SK-N-SH treated with all-trans-retinoic acid at 6 μM for 48 hours (cell line): ENCODE data around the gene CENPB.
A peak's percentile ranks its signal among the peaks of the same experiment; 100 is the strongest.

Source experiments
- ATAC-seq: fragments of 200-7000 bp; cut with Tn5 transposase; 3 replicates; pipeline ENCODE4 v1.9.1; 2020; ENCODE audit warnings: mild to moderate bottlenecking, moderate library complexity
- ARNTL ChIP-seq: fragments of 450-650 bp; formaldehyde crosslinking; IDR thresholded peaks from 2 replicates; pipeline ENCODE4 v1.5.0; 2020; ENCODE audit warnings: low read depth, mild to moderate bottlenecking, moderate library complexity, borderline replicate concordance
- BACH2 ChIP-seq: fragments of 250-450 bp; sonication (Bioruptor Pico); IDR thresholded peaks from 2 replicates; pipeline ENCODE4 v1.9.0; 2021; ENCODE audit warnings: mild to moderate bottlenecking, borderline replicate concordance
- CSDC2 ChIP-seq: fragments of 250-450 bp; sonication (Bioruptor Pico); IDR thresholded peaks from 2 replicates; pipeline ENCODE4 v1.5.0; 2020; ENCODE audit warnings: mild to moderate bottlenecking, moderate library complexity
- ESRRG ChIP-seq: fragments of 250-450 bp; sonication (Bioruptor Pico); IDR thresholded peaks from 2 replicates; pipeline ENCODE4 v1.6.1; 2021; ENCODE audit warnings: mild to moderate bottlenecking
- GLIS3 ChIP-seq: fragments of 250-450 bp; sonication (Bioruptor Pico); IDR thresholded peaks from 2 replicates; pipeline ENCODE4 v1.5.0; 2020; ENCODE audit warnings: mild to moderate bottlenecking, moderate library complexity
- ISL1 ChIP-seq: fragments of 250-450 bp; sonication (Bioruptor Pico); IDR thresholded peaks from 2 replicates; pipeline ENCODE4 v2.1.2; 2022; ENCODE audit warnings: mild to moderate bottlenecking, moderate library complexity
- OSR1 ChIP-seq: fragments of 250-450 bp; sonication (Bioruptor Pico); IDR thresholded peaks from 2 replicates; pipeline ENCODE4 v1.8.0; 2022; ENCODE audit warnings: moderate library complexity, mild to moderate bottlenecking, inconsistent platforms
- PATZ1 ChIP-seq: fragments of 250-450 bp; sonication (Bioruptor Pico); IDR thresholded peaks from 2 replicates; pipeline ENCODE4 v1.8.0; 2020; ENCODE audit warnings: mild to moderate bottlenecking, moderate library complexity, borderline replicate concordance
- POU6F1 ChIP-seq: fragments of 250-450 bp; sonication (Bioruptor Pico); IDR thresholded peaks from 2 replicates; pipeline ENCODE4 v1.8.0; 2021; ENCODE audit warnings: low read depth, mild to moderate bottlenecking, moderate library complexity, borderline replicate concordance
- PPARA ChIP-seq: fragments of 250-450 bp; sonication (Bioruptor Pico); IDR thresholded peaks from 2 replicates; pipeline ENCODE4 v1.5.0; 2020; ENCODE audit warnings: mild to moderate bottlenecking, borderline replicate concordance
- RARB ChIP-seq: fragments of 250-450 bp; sonication (Bioruptor Pico); IDR thresholded peaks from 2 replicates; pipeline ENCODE4 v1.8.0; 2021; ENCODE audit warnings: mild to moderate bottlenecking, moderate library complexity
- SNAI2 ChIP-seq: fragments of 250-450 bp; sonication (Bioruptor Pico); IDR thresholded peaks from 2 replicates; pipeline ENCODE4 v1.5.0; 2020; ENCODE audit warnings: mild to moderate bottlenecking, moderate library complexity
- TCF4 ChIP-seq: fragments of 250-450 bp; sonication (Bioruptor Pico); IDR thresholded peaks from 2 replicates; pipeline ENCODE4 v1.8.0; 2021; ENCODE audit warnings: mild to moderate bottlenecking, moderate library complexity, borderline replicate concordance
- TOX ChIP-seq: fragments of 250-450 bp; sonication (Bioruptor Pico); IDR thresholded peaks from 2 replicates; pipeline ENCODE4 v1.8.0; 2021; ENCODE audit warnings: mild to moderate bottlenecking, moderate library complexity, borderline replicate concordance
- ZC3H10 ChIP-seq: fragments of 250-450 bp; sonication (Bioruptor Pico); IDR thresholded peaks from 2 replicates; pipeline ENCODE4 v1.5.1; 2021; ENCODE audit warnings: mild to moderate bottlenecking, moderate library complexity
- ZFP3 ChIP-seq: fragments of 250-450 bp; sonication (Bioruptor Pico); IDR thresholded peaks from 2 replicates; pipeline ENCODE4 v1.5.0; 2020; ENCODE audit warnings: mild to moderate bottlenecking, moderate library complexity
- ZFP30 ChIP-seq: fragments of 450-650 bp; formaldehyde crosslinking; IDR thresholded peaks from 2 replicates; pipeline ENCODE4 v1.5.0; 2022; ENCODE audit warnings: mild to moderate bottlenecking, moderate library complexity
- ZNF565 ChIP-seq: fragments of 450-650 bp; formaldehyde crosslinking; conservative IDR thresholded peaks from 2 replicates; pipeline ENCODE4 v1.5.0; 2020; ENCODE audit warnings: low read depth, mild to moderate bottlenecking, moderate library complexity
- ZNF70 ChIP-seq: fragments of 450-650 bp; formaldehyde crosslinking; IDR thresholded peaks from 2 replicates; pipeline ENCODE4 v1.5.0; 2020; ENCODE audit warnings: mild to moderate bottlenecking, moderate library complexity
- ZNF8 ChIP-seq: fragments of 450-650 bp; formaldehyde crosslinking; IDR thresholded peaks from 2 replicates; pipeline ENCODE4 v1.5.0; 2020; ENCODE audit warnings: mild to moderate bottlenecking, moderate library complexity
- TF ChIP-seq, protein P1 (sequence below): fragments of 250-450 bp; sonication (Bioruptor Pico); IDR thresholded peaks from 2 replicates; pipeline ENCODE4 v1.5.1; 2021; ENCODE audit warnings: mild to moderate bottlenecking, moderate library complexity
- TF ChIP-seq, protein P2 (sequence below): fragments of 250-450 bp; sonication (Bioruptor Pico); IDR thresholded peaks from 2 replicates; pipeline ENCODE4 v1.5.1; 2020; ENCODE audit warnings: low read depth, mild to moderate bottlenecking, moderate library complexity

The CENPB gene

DNA sequence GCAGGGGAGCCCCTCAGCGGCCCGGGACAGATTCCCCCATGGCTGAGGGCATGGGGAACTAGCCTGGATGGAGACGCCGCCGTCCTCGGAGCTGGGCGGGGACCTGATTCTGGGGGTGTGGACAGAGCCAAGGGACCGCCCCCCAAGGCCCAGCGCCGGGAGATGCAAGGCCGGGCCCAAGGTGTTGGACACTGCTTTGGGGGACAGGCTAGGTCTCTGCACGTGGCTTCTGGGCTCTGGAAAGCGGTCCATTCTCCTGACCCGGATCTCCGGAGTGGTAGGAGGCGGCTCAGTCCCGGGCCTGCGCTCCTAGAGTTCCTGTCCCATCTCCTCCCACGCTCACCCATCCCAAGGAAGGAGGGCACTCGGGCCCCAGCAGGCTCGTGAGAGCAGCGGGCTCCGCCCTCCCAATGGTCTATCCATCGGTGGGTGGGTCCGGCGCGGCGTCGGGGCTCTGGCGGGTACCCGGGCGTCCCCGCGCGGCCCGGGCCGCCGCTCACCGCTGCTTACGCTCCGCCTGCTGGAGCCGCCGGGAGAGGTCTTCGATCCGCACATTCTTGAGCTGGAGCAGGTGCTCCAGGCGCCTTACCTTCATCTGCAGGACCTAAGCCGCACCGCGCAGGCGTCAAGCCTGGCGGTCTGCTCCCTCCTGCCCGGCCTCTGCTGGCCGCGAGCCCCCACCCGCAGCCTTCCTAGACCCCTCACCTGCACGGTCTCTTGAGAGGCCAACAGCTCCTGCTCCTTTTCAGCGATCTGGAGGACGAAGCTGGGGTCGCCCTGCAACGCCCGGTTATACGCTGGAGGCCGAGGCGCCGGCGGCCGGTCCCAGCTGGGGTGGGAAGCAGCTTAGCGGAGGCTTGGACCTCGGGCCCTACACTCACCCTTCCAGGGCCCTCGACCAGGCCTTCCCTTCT, 8.6 kb downstream of the CENPB start:
- ATAC-seq: peak; percentile 79
- TF ChIP-seq, protein P1, sequence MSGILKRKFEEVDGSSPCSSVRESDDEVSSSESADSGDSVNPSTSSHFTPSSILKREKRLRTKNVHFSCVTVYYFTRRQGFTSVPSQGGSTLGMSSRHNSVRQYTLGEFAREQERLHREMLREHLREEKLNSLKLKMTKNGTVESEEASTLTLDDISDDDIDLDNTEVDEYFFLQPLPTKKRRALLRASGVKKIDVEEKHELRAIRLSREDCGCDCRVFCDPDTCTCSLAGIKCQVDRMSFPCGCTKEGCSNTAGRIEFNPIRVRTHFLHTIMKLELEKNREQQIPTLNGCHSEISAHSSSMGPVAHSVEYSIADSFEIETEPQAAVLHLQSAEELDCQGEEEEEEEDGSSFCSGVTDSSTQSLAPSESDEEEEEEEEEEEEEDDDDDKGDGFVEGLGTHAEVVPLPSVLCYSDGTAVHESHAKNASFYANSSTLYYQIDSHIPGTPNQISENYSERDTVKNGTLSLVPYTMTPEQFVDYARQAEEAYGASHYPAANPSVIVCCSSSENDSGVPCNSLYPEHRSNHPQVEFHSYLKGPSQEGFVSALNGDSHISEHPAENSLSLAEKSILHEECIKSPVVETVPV: no peak
- TF ChIP-seq ZFP3 (CRISPR knock-in tag): no peak
- TF ChIP-seq ISL1: no peak

GRCh38 chr20:3777381-3777715, 9.2 kb downstream of the CENPB start:
- no peak for ATAC-seq
- TF ChIP-seq TCF4 (CRISPR knock-in tag) (no peak), PPARA (CRISPR knock-in tag) (no peak), CSDC2 (CRISPR knock-in tag) (no peak), ZC3H10 (CRISPR knock-in tag) (no peak), BACH2 (CRISPR knock-in tag) (no peak), ZNF70 (no peak), RARB (CRISPR knock-in tag) (no peak), TOX (no peak), ZNF8 (CRISPR knock-in tag) (no peak), ZNF565 (CRISPR knock-in tag) (no peak), ARNTL (CRISPR knock-in tag) (no peak), POU6F1 (no peak), PATZ1 (CRISPR knock-in tag) (no peak), ISL1 (no peak), ZFP3 (CRISPR knock-in tag) (no peak), ZFP30 (CRISPR knock-in tag) (no peak), SNAI2 (CRISPR knock-in tag) (no peak), OSR1 (CRISPR knock-in tag) (no peak)
- TF ChIP-seq, protein P2, sequence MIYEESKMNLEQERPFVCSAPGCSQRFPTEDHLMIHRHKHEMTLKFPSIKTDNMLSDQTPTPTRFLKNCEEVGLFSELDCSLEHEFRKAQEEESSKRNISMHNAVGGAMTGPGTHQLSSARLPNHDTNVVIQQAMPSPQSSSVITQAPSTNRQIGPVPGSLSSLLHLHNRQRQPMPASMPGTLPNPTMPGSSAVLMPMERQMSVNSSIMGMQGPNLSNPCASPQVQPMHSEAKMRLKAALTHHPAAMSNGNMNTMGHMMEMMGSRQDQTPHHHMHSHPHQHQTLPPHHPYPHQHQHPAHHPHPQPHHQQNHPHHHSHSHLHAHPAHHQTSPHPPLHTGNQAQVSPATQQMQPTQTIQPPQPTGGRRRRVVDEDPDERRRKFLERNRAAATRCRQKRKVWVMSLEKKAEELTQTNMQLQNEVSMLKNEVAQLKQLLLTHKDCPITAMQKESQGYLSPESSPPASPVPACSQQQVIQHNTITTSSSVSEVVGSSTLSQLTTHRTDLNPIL (CRISPR knock-in tag): no peak
- TF ChIP-seq, protein P1: no peak

- ATAC-seq: no peak
- TF ChIP-seq ZNF8 (CRISPR knock-in tag) (no peak), BACH2 (CRISPR knock-in tag) (no peak), RARB (CRISPR knock-in tag) (no peak), ISL1 (no peak), ZNF565 (CRISPR knock-in tag) (no peak), ESRRG (CRISPR knock-in tag) (no peak), GLIS3 (no peak), ZFP30 (CRISPR knock-in tag) (no peak), ARNTL (CRISPR knock-in tag) (no peak)
- TF ChIP-seq, protein P1: no peak
These were observed 11.0 kb downstream of the CENPB start for GRCh38 chr20:3775457-3776108.
